KG1 (cell line): Measurements from ENCODE around the gene ESRRB.

Experiments
- DNase-seq: peaks from one replicate; lab custom pipeline; 2025; lab: John Stamatoyannopoulos, UW

Gene ESRRB

GRCh38 chr14:76541594-76542219 is 165.8 kb downstream of the ESRRB start:
- DNase-seq, result no peak

- DNase-seq, result no peak
These were observed 170.7 kb downstream of the ESRRB start for GRCh38 chr14:76546426-76547221.

GRCh38 chr14:76547831-76548230 is 171.9 kb downstream of the ESRRB start:
- no peak for DNase-seq

GRCh38 chr14:76550534-76550933 is 174.6 kb downstream of the ESRRB start:
- DNase-seq, result no peak

GRCh38 chr14:76551116-76551515 is 175.2 kb downstream of the ESRRB start:
- no peak for DNase-seq
